Stimulated activated CD8-positive, alpha-beta memory T cell treated with anti-CD3 and anti-CD28 coated beads, Interleukin-15, amount 100 ng/mL, for 24 hours (primary cell): Measurements from ENCODE around the gene PYGM.

ENCODE experiments used
- DNase-seq: peaks from one replicate; pipeline ENCODE4 v3.0.0-alpha.2; 2020; ENCODE audit warnings: low read depth

Gene PYGM

DNA sequence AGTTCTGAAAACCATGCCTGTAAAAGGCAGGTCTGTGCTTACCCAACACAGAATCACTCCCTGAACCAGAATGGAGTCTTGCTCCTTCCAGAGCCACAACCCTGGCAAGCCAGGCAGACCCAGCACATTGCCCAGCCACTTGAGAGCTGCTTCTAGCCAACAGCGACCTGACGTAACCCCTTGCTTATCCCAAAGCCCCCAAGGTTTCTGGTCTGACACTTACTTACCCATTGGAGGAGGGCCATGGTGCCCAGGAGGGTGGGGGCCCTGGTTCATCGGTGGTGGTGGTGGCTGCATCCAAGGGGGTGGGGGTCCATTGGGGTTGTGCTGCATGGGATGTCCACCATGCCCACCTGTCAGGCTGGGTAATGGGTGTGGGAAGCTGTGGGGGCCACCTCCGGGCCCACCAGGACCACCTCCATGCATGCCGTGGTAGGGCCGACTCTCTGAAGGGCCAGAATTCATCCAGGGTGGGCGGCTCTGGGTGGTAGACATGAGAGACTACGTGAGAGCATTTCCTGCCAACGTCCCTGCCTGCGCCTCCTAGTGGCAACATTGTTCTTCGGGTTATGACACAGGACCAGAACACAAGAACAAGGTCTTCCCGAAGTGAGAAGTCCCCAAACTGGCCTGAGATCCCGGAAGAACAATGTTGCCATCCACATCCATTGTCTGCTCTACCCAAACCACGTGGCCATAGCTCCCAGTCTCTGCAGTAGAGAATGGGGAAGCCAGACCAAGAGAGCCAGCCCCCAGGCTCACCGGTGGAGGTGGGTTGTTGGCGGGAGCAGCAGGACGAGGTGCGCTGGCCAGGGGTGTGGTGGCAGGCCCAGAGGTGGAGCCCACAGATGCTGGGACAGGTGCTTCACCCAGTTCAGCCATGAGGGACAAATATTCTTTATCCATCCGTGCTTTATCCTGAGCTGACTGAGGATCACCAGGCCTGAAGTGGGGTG is 7.8 kb upstream of the PYGM start:
- peak; percentile 74 for DNase-seq

DNA sequence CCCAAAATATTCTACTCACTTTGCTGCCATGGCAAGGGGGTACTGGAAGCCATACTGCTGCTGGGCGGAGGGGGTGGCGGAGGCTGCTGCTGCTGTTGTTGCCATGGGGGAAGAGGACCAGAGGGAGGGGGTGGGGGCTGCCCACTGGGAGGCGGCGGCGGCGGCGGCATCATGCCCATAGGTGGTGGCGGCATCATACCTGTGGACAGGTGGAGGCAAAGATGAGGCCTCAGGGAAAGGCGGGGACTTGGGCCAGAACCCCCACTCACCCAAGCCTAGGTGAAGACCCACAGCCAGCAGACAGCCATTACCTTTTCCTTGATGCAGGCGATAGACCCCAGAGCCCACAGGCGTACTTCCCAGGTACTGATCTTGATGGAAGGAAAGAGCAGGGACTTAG is 7.1 kb upstream of the PYGM start:
- no peak for DNase-seq

DNA sequence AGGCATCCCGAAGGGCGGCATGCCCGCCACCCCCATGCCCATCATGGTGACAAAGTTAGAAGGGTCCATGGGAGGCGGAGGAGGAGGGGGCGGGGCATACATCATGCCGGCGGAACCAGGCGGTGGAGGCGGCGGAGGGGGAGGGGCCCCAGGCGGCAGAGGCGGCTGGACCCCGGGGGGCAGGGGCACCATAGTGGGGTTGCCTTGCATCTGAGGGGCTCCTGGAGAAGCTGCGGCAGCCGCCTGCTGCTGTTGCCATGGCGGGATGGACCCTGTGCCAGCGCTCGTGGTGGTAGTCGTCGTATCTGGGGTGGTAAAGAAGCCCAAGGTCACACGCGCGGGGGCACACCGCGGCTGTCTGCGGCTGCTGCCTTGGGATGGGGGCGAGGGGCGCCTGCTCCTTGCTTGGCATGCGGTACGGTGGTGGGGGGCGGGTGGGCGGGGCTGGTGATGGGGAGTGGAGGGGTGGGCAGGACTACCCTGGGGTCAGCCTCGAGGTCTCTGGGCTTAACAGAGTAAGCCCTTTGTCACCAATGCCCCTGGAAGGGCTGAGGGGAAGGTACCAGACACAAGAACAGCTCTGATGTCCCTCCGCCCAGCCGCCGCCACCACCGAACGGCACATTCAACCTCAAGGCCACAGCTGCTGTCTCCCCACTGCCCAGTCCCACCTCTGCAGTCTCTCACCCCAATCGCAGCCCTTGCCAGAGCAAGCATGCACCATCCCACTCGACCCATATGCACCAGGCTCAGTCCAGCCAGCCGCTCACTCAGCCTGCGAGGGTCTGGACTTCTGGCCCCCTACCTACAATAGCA is 6.3 kb upstream of the PYGM start:
- DNase-seq = no peak

DNA sequence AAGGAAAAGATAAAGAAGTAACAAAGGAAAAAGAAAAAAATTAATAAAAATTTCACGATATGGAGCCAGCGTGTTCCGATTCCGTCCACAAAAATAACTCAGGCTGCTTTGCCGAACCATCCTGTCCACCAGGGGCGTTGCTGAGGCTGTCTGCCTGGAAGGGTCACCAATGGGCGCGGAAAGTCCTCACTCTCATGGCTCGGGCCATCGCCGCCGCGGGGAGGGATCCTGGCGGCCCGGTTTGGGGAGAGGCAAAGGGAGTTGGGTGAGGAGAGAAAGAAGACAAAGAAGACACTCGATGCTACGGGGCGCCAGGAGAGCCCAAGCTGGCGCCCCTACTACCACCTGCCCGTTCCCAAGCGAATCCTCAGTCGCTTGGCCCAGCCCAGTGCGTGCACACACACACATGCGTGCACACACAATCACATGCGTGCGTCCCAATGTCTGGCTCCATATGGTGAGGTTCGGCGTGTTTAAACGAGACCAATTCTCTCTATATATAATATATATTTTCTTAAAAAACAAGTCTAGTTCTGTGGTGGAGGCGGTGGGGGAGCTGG is 5.6 kb upstream of the PYGM start:
- no peak for DNase-seq

DNA sequence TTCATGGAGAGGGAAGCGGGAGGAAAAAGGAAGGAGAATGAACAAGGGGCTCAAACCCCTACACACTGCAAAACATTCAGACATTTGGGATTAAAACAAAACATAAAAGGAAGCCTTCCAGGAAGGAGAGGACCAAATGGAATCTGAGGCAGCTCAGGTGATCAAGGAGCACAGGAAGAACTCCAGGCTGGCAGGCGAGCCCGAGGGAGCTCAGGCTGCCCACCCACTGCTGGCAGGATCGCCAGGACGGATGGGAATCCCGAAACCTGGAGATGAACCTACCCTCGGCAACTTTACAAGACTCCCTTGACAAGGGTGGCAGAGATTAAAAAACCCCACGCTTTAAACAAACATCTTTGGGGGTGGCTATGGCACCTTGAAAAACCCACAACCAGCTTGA is 5.0 kb upstream of the PYGM start:
- DNase-seq = no peak

DNA sequence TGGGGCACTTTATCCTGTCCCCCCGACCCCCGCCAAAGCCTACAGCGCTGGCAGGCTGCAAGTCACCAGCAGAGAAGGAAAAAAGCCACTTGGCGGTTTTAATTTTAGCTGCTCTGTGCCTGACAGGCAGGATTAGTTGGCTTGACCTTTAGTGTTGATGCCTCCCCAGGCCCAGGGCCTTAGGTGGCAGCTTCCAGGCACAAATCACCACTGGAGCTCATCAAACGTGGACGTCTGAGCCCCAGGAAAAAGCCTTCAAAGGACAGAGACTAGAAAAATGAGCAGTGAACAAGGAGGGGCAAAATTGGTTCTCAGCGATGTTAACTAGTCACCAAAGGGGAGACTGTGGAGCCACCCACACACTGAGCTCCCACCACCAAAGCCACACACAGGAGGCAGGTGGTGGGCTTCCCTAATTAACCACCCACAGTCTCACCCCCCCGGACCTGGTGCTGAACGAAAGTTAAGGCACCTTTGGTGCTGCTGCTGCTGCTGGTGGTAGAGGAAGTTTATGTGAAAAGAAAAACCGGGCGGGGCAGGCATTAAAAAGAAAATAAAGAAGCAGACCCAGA is 4.4 kb upstream of the PYGM start:
- DNase-seq = no peak

DNA sequence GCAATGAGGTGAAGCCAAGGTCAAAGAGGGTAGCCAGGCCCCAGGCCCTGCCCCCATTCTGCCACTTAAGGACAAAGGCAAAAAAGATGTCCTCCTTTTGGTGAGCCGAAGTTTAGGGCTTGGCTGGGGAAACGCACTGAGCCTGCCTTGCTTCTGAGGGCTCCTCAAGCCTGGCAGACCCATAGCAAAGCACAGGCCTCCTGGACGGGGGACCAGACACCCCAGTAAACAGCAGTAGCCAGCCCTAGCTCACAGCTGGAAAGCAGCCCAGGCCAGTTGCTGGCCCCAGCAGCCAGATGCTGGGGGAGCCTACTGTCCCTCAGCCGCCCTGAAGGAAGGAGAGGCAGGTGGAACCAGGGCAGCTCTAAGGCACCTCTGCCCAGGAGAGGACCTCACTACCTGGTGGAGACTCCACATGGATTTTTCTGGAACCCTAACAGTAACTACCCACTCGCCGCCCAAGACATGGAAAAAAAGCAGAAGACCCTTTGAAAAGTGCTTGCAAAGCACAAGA is 3.8 kb upstream of the PYGM start:
- DNase-seq = no peak

DNA sequence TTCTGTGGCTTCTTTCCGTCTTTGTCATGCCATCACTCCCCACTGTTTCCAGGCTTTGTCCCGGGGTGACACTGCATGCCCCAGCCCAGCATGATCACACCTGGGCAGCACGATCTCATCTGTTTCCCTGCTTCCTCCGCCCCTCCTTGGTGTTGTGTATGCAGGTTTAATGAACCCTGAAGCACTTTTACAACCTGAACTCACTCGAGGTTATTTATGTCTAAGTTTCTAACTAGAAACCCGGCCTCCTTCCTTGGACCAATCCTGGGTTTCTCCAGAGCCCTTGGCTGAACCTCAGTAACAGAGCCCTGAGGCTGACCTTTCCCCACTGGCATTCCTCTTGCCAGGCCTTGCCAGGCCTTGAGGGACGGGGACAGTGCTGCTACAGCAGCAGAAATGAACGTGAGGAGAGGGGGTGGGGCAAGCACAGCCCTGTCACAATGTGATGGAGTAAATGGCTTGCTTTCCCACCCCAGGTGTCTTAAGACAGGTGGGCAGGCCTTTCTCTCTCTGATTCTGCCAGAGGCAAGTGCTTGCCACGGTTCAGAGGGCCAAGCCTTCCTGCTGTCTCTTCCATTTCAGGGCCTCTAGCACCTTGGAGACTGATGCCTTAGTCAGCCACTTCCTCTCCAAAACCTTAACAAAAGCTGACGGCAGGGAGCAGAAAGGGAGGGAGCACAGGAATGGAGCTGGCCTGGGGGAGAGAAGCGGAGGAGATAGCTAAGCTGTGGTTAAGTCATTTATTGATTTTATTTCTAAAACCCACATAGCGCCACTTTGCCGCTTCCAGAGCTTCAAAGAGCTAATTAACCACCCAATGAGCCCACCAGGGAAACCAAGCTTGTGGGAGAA is 3.1 kb upstream of the PYGM start:
- no peak for DNase-seq

DNA sequence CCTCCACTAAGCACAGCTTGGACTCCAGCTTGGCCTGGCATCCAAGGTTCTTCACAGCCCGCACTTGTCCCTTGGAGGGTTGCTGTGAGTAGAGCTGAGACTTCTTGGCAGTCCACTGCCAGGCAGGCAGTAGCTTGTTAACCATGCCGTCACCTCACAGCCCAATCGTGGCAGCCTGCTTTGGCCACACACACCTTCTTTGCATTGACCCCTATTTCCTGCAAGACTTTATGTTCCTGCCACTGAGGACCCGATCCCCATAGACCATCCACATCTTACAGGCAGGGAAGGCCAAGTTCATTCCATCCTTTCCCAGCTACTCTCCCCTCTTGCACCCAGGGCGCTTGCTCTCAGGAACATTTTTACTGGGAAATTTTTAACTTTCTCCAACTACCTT is 2.5 kb upstream of the PYGM start:
- DNase-seq = no peak

DNA sequence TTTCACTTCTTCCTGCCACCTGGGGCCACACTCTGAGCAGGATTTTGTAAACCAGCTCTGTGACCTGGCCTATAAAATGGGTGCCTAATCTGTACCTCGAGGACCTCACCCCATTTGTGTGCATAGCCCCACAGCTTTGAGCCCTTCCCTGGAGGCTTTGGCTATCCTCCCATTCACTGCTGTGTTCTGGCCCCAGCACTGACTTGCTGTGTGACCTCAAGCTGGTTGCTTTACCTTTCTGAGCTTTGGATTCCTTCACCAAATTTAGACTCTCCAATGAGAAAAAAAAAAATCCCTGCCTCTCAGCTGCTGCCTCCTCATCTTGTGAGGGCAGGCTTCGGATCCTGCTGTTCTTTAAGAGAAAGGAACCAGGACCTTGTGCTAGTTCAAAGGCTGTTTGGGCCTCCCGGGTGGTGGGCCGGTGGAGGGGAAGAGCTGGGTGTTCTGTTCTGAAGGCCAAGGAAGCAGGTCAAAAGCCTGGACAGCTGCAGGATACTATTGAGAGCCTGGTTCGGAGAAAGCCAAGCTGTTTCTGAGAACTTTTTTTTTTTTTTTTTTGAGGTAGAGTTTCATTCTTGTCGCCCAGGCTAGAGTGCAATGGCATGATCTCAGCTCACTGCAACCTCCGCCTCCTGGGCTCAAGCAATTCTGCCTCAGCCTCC is 1.1 kb upstream of the PYGM start:
- no peak for DNase-seq

DNA sequence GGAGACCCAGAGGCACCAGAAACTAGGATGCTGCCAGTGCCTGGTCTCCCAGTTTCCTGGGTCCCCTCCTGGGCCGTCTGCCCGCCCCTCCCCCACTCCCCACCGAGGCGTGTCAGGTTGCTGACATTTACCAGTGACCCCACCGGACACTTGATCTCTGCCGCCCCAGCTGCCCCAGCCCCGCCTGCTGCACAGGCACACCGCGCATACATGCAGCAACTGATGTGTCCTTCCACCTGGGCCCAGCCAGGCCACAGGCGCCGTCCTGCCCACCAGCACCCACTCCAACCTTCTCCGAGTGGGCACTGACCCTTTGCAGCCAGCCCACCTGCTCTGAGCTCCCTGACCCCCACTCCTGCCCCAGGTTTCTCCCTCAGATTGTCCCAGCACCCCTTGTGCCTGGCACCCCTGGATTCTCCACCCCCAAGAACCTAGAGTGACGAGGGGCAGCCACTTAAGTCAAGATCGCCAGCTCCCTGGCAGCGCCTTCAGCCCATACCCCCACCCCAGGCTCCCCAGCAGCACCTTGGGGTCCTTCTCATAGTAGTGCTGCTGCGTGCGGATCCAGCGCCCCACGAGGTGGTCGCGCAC is 548 bp downstream of the PYGM start:
- DNase-seq = no peak

DNA sequence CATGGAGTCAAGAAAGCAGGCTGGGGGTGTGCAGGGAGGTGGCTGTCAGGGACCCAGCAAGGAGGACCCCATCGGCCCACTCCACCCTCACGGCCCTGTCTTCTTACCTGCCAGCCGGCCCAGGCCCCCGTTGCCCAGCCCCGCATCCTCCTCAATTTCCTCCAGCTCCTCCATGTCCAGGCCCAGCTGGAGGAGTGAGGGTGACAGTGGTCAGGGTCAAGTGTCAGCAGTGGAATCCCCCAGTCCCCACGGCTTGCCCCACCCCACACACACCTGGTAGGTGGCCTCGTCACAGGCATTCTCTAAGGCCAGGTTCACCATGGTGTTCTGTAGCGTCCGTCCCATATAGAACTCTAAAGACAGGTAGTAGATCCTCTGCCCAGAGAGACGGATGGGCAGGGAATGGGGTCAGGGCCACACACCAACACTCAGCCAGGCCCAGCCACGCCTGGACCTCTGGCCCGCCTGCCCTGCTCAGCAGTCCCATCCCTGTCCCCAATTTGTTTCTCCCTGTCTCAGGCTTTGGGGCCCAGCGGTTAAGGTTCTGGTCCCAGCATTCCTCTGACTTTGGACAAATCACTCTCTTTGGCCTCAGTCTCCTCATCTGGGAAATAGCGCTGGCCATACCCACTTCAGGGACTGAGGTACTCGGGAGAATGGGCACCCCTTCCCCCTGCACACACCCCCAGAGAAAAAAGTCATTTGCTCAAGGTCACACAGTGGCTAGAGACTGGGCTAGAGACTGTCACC is 1.3 kb downstream of the PYGM start:
- DNase-seq = no peak

DNA sequence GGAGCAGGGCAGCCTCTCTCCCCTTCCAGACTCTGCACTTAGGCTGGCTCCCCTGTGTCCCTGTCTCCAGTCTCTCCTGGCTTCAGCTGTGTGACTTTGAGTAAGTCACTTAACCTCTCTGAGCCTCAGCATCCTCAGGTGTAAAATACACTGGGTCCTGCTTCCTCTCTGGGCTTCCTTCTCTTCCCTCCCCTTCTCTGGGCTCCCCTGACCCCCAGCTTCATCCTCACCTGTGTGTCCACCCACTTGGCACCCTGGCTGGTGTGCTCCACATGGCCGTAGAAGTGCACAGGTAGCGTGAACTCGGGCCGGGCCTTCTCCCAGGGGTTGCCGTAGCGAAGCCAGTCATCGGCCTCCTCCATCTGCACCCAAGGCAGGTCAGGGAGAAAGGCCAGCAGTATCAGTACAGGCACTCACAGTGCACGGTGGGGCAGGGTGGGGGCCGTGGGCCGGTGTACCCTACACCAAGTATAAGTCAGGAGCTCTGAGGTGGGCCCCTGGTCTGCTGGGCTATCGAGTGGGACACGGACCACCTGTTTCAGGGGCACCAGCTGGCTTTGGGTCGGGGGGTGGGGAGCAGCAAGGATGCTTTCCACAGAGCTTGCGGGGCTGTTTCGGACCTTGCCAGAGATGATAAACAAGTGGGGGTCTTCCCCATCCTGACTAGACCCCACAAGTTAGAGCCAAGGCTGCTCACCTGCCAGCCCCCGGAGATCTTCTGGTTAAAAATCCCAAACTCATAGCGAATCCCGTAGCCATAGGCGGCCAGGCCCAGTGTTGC is 2.0 kb downstream of the PYGM start:
- DNase-seq = no peak

DNA sequence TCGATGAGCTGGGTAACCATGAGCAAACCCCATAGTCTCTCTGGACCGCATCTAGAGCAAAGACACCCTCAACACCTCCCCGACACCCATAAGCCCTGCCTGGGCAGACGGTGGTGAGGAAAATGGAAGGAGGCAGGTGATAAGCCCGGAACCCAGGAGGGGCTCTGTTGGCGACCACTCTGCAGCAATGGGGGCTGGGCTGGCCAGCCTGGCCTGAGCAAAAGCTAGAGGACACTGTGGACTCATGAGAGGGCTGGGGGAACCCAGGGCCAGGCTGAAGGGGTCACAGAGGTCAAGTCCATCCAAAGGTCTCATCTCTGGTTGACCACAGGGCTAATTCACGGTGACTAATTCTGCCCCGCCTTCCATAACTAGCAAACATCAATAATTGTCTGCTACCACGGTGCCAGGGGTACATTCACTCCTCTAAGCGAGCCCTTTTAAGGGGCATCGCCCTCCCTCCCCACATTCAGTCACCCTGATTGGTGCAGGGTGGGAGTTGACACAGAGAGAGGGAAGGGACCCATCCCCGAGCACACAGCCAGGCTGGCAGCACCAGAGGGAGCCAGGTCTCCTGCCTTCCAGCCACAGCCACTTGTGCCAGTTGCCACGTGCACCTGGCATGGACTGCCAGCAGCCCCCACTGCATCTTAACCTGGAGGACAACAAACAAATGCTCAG is 4.0 kb downstream of the PYGM start:
- DNase-seq = no peak

DNA sequence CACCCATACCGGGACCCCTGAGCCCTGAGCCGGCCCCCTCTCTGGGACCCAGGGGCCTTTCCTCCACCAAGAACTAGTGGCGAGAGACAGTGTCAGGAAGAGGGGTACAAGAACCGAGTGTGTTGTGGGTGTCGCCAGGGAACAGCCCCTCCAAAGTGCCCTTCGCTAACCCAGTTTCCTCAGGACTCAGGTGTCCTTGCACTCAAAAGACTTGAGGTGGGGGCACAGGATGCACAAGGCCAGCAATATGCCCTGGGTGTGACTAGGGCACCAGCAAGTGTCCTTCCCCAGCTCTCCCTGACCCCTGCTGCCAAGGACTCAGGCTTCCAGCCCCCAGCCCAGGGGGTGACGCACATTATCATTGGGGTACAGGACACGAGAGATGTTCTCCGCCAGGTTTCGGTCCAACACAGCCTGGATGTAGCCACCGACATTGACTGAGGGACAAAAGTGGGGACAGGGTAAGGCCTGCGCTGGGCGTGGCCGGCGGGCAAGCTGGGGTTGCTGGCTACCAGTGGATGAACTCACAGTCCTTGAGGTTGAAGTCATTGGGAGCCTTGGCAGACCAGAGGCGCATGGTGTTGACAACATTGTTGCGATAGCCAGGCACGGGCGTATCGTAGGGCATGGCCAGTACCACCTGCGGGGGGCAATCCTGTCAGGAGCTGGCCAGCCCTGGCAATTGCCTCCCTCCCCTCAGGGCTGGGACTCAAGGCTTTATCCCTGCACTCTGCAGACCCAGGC is 4.7 kb downstream of the PYGM start:
- no peak for DNase-seq

DNA sequence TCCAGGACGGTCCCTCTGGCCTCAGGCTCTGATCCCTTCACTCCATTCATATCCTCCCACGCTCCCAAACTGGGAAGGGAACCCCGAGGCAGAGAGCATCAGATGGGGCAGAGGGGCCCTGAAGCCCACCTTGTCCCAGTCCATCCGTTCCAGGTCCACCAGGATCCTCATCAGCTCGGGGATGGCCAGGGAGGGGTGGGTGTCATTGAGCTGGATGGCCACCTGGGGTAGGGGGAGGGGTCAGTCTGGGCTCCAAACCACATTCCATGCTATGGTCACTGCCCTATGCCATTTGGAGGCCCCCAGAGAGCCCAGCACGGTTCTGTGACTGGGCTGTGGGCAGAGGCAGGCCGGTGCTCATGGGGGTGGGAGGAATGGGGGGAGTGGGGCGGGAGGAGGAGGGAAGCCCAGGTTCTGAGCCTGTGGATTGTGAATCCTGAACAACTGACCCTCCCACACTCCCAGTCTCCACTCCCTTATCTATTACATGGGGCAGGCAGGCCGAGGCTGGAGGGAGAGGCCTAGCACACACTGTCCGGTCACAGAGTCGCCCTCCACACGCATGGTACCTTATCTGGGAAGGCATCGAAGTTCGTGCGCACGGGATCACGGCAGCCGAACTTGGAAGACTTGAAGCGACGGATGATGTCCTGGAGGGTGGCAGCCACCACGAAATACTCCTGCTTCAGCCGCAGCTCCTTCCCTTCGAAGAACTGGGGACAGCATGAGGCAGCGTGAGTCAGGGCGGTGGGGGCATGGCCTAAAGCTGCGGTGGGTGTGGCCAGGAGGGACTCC is 5.5 kb downstream of the PYGM start:
- no peak for DNase-seq
